Fibroblast of lung (primary cell): ENCODE measurements around the gene CLPTM1L. TPM values are rescaled to one million over a fixed set of nuclear protein-coding genes. Genes with fewer than 3 reads are reported as not detected.

Source experiments
- DNase-seq, 2 donors: peaks; one replicate each; pipeline versions ENCODE4 v3.0.0 to v3.0.0-alpha.2; 2010; ENCODE audit warnings: low read depth in 2 of 2
- H2AFZ ChIP-seq: 2 replicates; pipeline ENCODE4 v1.5.1; 2012; ENCODE audit warnings: low read length, control low read depth, inconsistent platforms
- H3K27ac ChIP-seq: 2 replicates; pipeline ENCODE4 v1.5.1; 2011; ENCODE audit warnings: low read length, control low read depth; ENCODE audit not compliant: insufficient read depth
- H3K27me3 ChIP-seq: 2 replicates; pipeline ENCODE4 v1.5.1; 2011; ENCODE audit warnings: mild to moderate bottlenecking, low read length; ENCODE audit not compliant: control insufficient read depth, insufficient read depth
- H3K36me3 ChIP-seq: 2 replicates; pipeline ENCODE4 v1.5.1; 2011; ENCODE audit warnings: low read length; ENCODE audit not compliant: control insufficient read depth, insufficient read depth
- H3K4me1 ChIP-seq: 2 replicates; pipeline ENCODE4 v1.5.1; 2011; ENCODE audit warnings: low read length; ENCODE audit not compliant: control insufficient read depth, insufficient read depth; ENCODE audit errors: extremely low read depth
- H3K4me2 ChIP-seq: 2 replicates; pipeline ENCODE4 v1.5.1; 2011; ENCODE audit warnings: low read length, control low read depth; ENCODE audit not compliant: insufficient read depth; ENCODE audit errors: extremely low read depth
- H3K4me3 ChIP-seq, 4 experiments: fragments of 200-600 bp in 1 of 4; sonication (generic) in 1 of 4; replicated peaks in 1 of 4; 2 replicates each; pipeline ENCODE4 v1.5.1; 2011 to 2016; ENCODE audit warnings: low read length in 4 of 4, low read depth in 3 of 4, mild to moderate bottlenecking in 3 of 4, control low read depth in 2 of 4, inconsistent platforms in 1 of 4, mixed read lengths in 1 of 4; ENCODE audit not compliant: insufficient read depth in 1 of 4; ENCODE audit errors: control extremely low read depth in 1 of 4
- H3K79me2 ChIP-seq: 2 replicates; pipeline ENCODE4 v1.5.1; 2012; ENCODE audit warnings: mild to moderate bottlenecking, low read length, inconsistent platforms; ENCODE audit not compliant: control insufficient read depth, insufficient read depth
- H3K9ac ChIP-seq: 2 replicates; pipeline ENCODE4 v1.5.1; 2011; ENCODE audit warnings: mild to moderate bottlenecking, low read length, control low read depth; ENCODE audit not compliant: insufficient read depth
- H3K9me3 ChIP-seq: 2 replicates; pipeline ENCODE4 v1.5.1; 2012; ENCODE audit warnings: low read depth, low read length; ENCODE audit not compliant: control insufficient read depth, insufficient read depth
- H4K20me1 ChIP-seq: 2 replicates; pipeline ENCODE4 v1.5.1; 2011; ENCODE audit warnings: low read length; ENCODE audit not compliant: control insufficient read depth, insufficient read depth; ENCODE audit errors: extremely low read depth
- CTCF ChIP-seq, 2 donors: IDR thresholded peaks in 1 of 2; conservative IDR thresholded peaks in 1 of 2; 1 replicate in 1 of 2; 2 replicates in 1 of 2; pipeline ENCODE4 v1.5.1; 2011 to 2012; ENCODE audit warnings: low read length in 2 of 2, control low read depth in 1 of 2, inconsistent platforms in 1 of 2, low read depth in 1 of 2, mild to moderate bottlenecking in 1 of 2
- EZH2 ChIP-seq: IDR thresholded peaks from 2 replicates; pipeline ENCODE4 v1.5.1; 2012; ENCODE audit warnings: low read length, control low read depth, mild to moderate bottlenecking; ENCODE audit errors: missing control alignments
- polyA plus RNA-seq, 2 donors: library from polyadenylated mRNA; depleted of rRNA in 1 of 2; stranded (reverse) in 1 of 2; unstranded in 1 of 2; fragments of >200 nt; gene quantifications; 2 replicates each; pipeline ENCODE4 v1.2.1, GENCODE V29; 2011 to 2012; ENCODE audit warnings: missing spikeins in 1 of 2
- total RNA-seq: library from RNA; depleted of rRNA; stranded (reverse); fragments of >200 nt; gene quantifications from 2 replicates; pipeline ENCODE4 v1.2.1, GENCODE V29; 2014

The CLPTM1L gene
- total and polyA plus RNA-seq, 2 donors (not counting 1 experiment from before 2014, with no cell fraction given), result 89.3 to 215 TPM

GRCh38 chr5:1322036-1322900, 22.6 kb downstream of the CLPTM1L start:
- H3K27me3 ChIP-seq, result no peaks in the 10 kb centered on the region
- no peaks in the 10 kb centered on the region for H3K79me2 ChIP-seq
- H2AFZ ChIP-seq, result no peak overlapping the region
- no peak overlapping the region for H3K4me2 ChIP-seq
- no peak overlapping the region for H3K4me3 ChIP-seq
- no peak overlapping the region for H3K9ac ChIP-seq
- peaks cover 25% of the 10 kb centered on the region for H3K36me3 ChIP-seq
- no peak for TF ChIP-seq EZH2
- no peak for TF ChIP-seq CTCF (conservative IDR thresholded peaks at IDR 0.05 in 1 of 2, IDR thresholded peaks at IDR 0.05 in 1 of 2; ENCODE audit: low read depth in 1 of 2, low read length in 2 of 2)
- DNase-seq, result no peak
- H3K27ac ChIP-seq, result no peak overlapping the region
- H4K20me1 ChIP-seq, result no peaks in the 10 kb centered on the region
- peaks cover 4% of the 10 kb centered on the region for H3K4me1 ChIP-seq
- H3K9me3 ChIP-seq, result no peaks in the 10 kb centered on the region

- Histone ChIP-seq H3K36me3 (peaks cover 25% of the 10 kb centered on the region), H3K9ac (no peak overlapping the region), H3K9me3 (no peaks in the 10 kb centered on the region), H3K79me2 (no peaks in the 10 kb centered on the region), H3K4me2 (no peak overlapping the region), H3K27me3 (no peaks in the 10 kb centered on the region), H3K4me3 (no peak overlapping the region), H3K4me1 (peaks cover 4% of the 10 kb centered on the region), H2AFZ (no peak overlapping the region), H4K20me1 (no peaks in the 10 kb centered on the region), H3K27ac (no peak overlapping the region)
- TF ChIP-seq CTCF (conservative IDR thresholded peaks at IDR 0.05 in 1 of 2, IDR thresholded peaks at IDR 0.05 in 1 of 2; ENCODE audit: low read depth in 1 of 2, low read length in 2 of 2) (no peak), EZH2 (no peak)
- DNase-seq, result no peak
Measured at GRCh38 chr5:1321576-1321975, 23.3 kb downstream of the CLPTM1L start.

GRCh38 chr5:1320436-1321344, 24.2 kb downstream of the CLPTM1L start:
- Histone ChIP-seq H3K4me1 (peaks cover under 1% of the 10 kb centered on the region), H3K79me2 (no peaks in the 10 kb centered on the region), H3K27ac (no peak overlapping the region), H3K27me3 (no peaks in the 10 kb centered on the region), H4K20me1 (no peaks in the 10 kb centered on the region), H3K4me3 (no peak overlapping the region), H3K9me3 (no peaks in the 10 kb centered on the region), H3K9ac (no peak overlapping the region), H3K4me2 (no peak overlapping the region), H3K36me3 (peaks cover 25% of the 10 kb centered on the region), H2AFZ (no peak overlapping the region)
- TF ChIP-seq EZH2 (no peak), CTCF (conservative IDR thresholded peaks at IDR 0.05 in 1 of 2, IDR thresholded peaks at IDR 0.05 in 1 of 2; ENCODE audit: low read depth in 1 of 2, low read length in 2 of 2) (no peak)
- no peak for DNase-seq
